Natural killer cell treated with Interleukin-12 subunit alpha and Interleukin-12 subunit beta and Interleukin-15 and Interleukin-18, amount 100 ng/mL, for 72 hours (primary cell): ENCODE measurements around the gene TBX5. TPM values are rescaled to one million over a fixed set of nuclear protein-coding genes. Genes with fewer than 3 reads are reported as not detected.

Source experiments
- ATAC-seq, 2 donors: fragments of 150-1000 bp; cut with Tn5 transposase in 1 of 2; sonication (Bioruptor Pico), chemical (Tn5 transposase) in 1 of 2; 2 replicates each; pipeline ENCODE4 v1.10.0; 2021
- DNase-seq: peaks from one replicate; pipeline ENCODE4 v3.0.0; 2022; ENCODE audit warnings: low spot score
- H3K27ac Mint-ChIP-seq, 2 donors: 1 replicate in 1 of 2; 2 replicates in 1 of 2; pipeline ENCODE4 v1.8.0; 2022; ENCODE audit warnings: mixed read lengths in 2 of 2, mild to moderate bottlenecking in 1 of 2, moderate library complexity in 1 of 2
- H3K27me3 Mint-ChIP-seq, 2 donors: 1 replicate in 1 of 2; 2 replicates in 1 of 2; pipeline ENCODE4 v1.8.0; 2022; ENCODE audit warnings: mixed read lengths in 2 of 2
- H3K36me3 Mint-ChIP-seq: one replicate; pipeline ENCODE4 v1.8.0; 2022; ENCODE audit warnings: mixed read lengths
- H3K4me1 Mint-ChIP-seq, 2 donors: 1 replicate in 1 of 2; 2 replicates in 1 of 2; pipeline ENCODE4 v1.8.0; 2022; ENCODE audit warnings: low read depth in 2 of 2, mixed read lengths in 2 of 2, mild to moderate bottlenecking in 1 of 2
- H3K4me3 Mint-ChIP-seq: one replicate; pipeline ENCODE4 v1.8.0; 2022; ENCODE audit warnings: mixed read lengths
- H3K9me3 Mint-ChIP-seq: 2 replicates; pipeline ENCODE4 v1.8.0; 2022; ENCODE audit warnings: mixed read lengths
- total RNA-seq, 2 donors: library from RNA; stranded (reverse); gene quantifications; one replicate each; pipeline ENCODE4 v1.2.3, GENCODE V29; 2022

The TBX5 gene
- total RNA-seq, 2 donors from 2014 or later: not detected

- H3K27me3 Mint-ChIP-seq: no peaks in the 10 kb centered on the region
- DNase-seq (no peak), ATAC-seq (no peak)
- no peaks in the 10 kb centered on the region for H3K36me3 Mint-ChIP-seq
- no peak overlapping the region for H3K27ac Mint-ChIP-seq
- H3K4me1 Mint-ChIP-seq: no peaks in the 10 kb centered on the region
- no peak overlapping the region for H3K4me3 Mint-ChIP-seq
- peaks cover 3% of the 10 kb centered on the region for H3K9me3 Mint-ChIP-seq
These were observed 78.2 kb downstream of the TBX5 start for GRCh38 chr12:114327765-114328164.

- H3K36me3 Mint-ChIP-seq: no peaks in the 10 kb centered on the region
- peaks cover 3% of the 10 kb centered on the region for H3K9me3 Mint-ChIP-seq
- ATAC-seq (no peak), DNase-seq (no peak)
- H3K4me3 Mint-ChIP-seq: no peak overlapping the region
- no peak overlapping the region for H3K27ac Mint-ChIP-seq
- no peaks in the 10 kb centered on the region for H3K4me1 Mint-ChIP-seq
- H3K27me3 Mint-ChIP-seq: no peaks in the 10 kb centered on the region
These were observed 84.4 kb downstream of the TBX5 start for GRCh38 chr12:114321524-114321923.

GRCh38 chr12:114320968-114321367 is 85.0 kb downstream of the TBX5 start:
- Mint-ChIP-seq H3K9me3 (peaks cover 3% of the 10 kb centered on the region), H3K4me1 (no peaks in the 10 kb centered on the region), H3K36me3 (no peaks in the 10 kb centered on the region), H3K4me3 (no peak overlapping the region), H3K27me3 (no peaks in the 10 kb centered on the region), H3K27ac (no peak overlapping the region)
- no peak for DNase-seq
- no peak for ATAC-seq

- H3K9me3 Mint-ChIP-seq: peaks cover 3% of the 10 kb centered on the region
- H3K27ac Mint-ChIP-seq: no peak overlapping the region
- H3K36me3 Mint-ChIP-seq: no peaks in the 10 kb centered on the region
- ATAC-seq (no peak), DNase-seq (no peak)
- H3K4me3 Mint-ChIP-seq: no peak overlapping the region
- no peaks in the 10 kb centered on the region for H3K4me1 Mint-ChIP-seq
- H3K27me3 Mint-ChIP-seq: no peaks in the 10 kb centered on the region
These were observed 85.8 kb downstream of the TBX5 start for GRCh38 chr12:114320101-114320500.

GRCh38 chr12:114319422-114319821 is 86.5 kb downstream of the TBX5 start:
- peaks cover 3% of the 10 kb centered on the region for H3K9me3 Mint-ChIP-seq
- no peak overlapping the region for H3K4me3 Mint-ChIP-seq
- H3K36me3 Mint-ChIP-seq: no peaks in the 10 kb centered on the region
- ATAC-seq (no peak), DNase-seq (no peak)
- H3K27ac Mint-ChIP-seq: no peak overlapping the region
- no peaks in the 10 kb centered on the region for H3K4me1 Mint-ChIP-seq
- H3K27me3 Mint-ChIP-seq: no peaks in the 10 kb centered on the region

GRCh38 chr12:114318984-114319383 is 87.0 kb downstream of the TBX5 start:
- ATAC-seq (no peak), DNase-seq (no peak)
- Mint-ChIP-seq H3K4me1 (no peaks in the 10 kb centered on the region), H3K27ac (no peak overlapping the region), H3K9me3 (peaks cover 3% of the 10 kb centered on the region), H3K36me3 (no peaks in the 10 kb centered on the region), H3K4me3 (no peak overlapping the region), H3K27me3 (no peaks in the 10 kb centered on the region)

- Mint-ChIP-seq H3K36me3 (no peaks in the 10 kb centered on the region), H3K27ac (no peak overlapping the region), H3K27me3 (no peaks in the 10 kb centered on the region), H3K9me3 (no peaks in the 10 kb centered on the region), H3K4me3 (no peak overlapping the region), H3K4me1 (no peaks in the 10 kb centered on the region)
- no peak for DNase-seq
- no peak for ATAC-seq
These were observed 89.9 kb downstream of the TBX5 start for GRCh38 chr12:114316076-114316475.

- Mint-ChIP-seq H3K27me3 (no peaks in the 10 kb centered on the region), H3K27ac (no peak overlapping the region), H3K4me1 (no peaks in the 10 kb centered on the region), H3K36me3 (no peaks in the 10 kb centered on the region), H3K9me3 (no peaks in the 10 kb centered on the region), H3K4me3 (no peak overlapping the region)
- DNase-seq (no peak), ATAC-seq (no peak)
These were observed 90.8 kb downstream of the TBX5 start for GRCh38 chr12:114314974-114315720.

- Mint-ChIP-seq H3K36me3 (no peaks in the 10 kb centered on the region), H3K4me3 (no peak overlapping the region)
These were observed 91.5 kb downstream of the TBX5 start for GRCh38 chr12:114314403-114314802.

GRCh38 chr12:114313910-114314309 is 92.0 kb downstream of the TBX5 start:
- Mint-ChIP-seq H3K9me3 (peaks cover 3% of the 10 kb centered on the region), H3K4me3 (no peak overlapping the region), H3K27ac (no peak overlapping the region), H3K4me1 (no peaks in the 10 kb centered on the region), H3K27me3 (peaks cover 0 to 2% of the 10 kb centered on the region in 2 donors), H3K36me3 (no peaks in the 10 kb centered on the region)
- ATAC-seq (no peak), DNase-seq (no peak)

More at GRCh38 chr12:114314403-114314802, 91.5 kb downstream of the TBX5 start:
- Mint-ChIP-seq H3K27me3 (no peaks in the 10 kb centered on the region), H3K9me3 (no peaks in the 10 kb centered on the region), H3K4me1 (no peaks in the 10 kb centered on the region), H3K27ac (no peak overlapping the region)
- no peak for DNase-seq
- ATAC-seq: no peak

- Mint-ChIP-seq H3K4me3 (no peak overlapping the region), H3K4me1 (no peaks in the 10 kb centered on the region), H3K36me3 (no peaks in the 10 kb centered on the region), H3K27me3 (peaks cover 0 to 16% of the 10 kb centered on the region in 2 donors), H3K9me3 (peaks cover 6% of the 10 kb centered on the region), H3K27ac (no peak overlapping the region)
- no peak for DNase-seq
- ATAC-seq: no peak
These were observed 94.0 kb downstream of the TBX5 start for GRCh38 chr12:114311974-114312373.

- no peak for ATAC-seq
- H3K4me3 Mint-ChIP-seq: no peak overlapping the region
- peaks cover 9% of the 10 kb centered on the region for H3K9me3 Mint-ChIP-seq
- no peak for DNase-seq
- H3K36me3 Mint-ChIP-seq: no peaks in the 10 kb centered on the region
- H3K27ac Mint-ChIP-seq: no peak overlapping the region
- H3K4me1 Mint-ChIP-seq: no peaks in the 10 kb centered on the region
- H3K27me3 Mint-ChIP-seq: peaks cover 0 to 26% of the 10 kb centered on the region in 2 donors
These were observed 99.3 kb downstream of the TBX5 start for GRCh38 chr12:114306646-114307045.

- Mint-ChIP-seq H3K4me1 (no peaks in the 10 kb centered on the region), H3K27ac (no peak overlapping the region), H3K4me3 (no peak overlapping the region), H3K9me3 (peaks cover 9% of the 10 kb centered on the region), H3K36me3 (no peaks in the 10 kb centered on the region), H3K27me3 (peaks cover 2 to 26% of the 10 kb centered on the region in 2 donors)
- ATAC-seq: no peak
- no peak for DNase-seq
These were observed 100.5 kb downstream of the TBX5 start for GRCh38 chr12:114305446-114305845.
